Chondrocyte (in vitro differentiated cells): ENCODE measurements around the gene NPAS3. TPM values are rescaled to one million over a fixed set of nuclear protein-coding genes. Genes with fewer than 3 reads are reported as not detected.
A peak's percentile ranks its signal among the peaks of the same experiment; 100 is the strongest.

Experiments
- DNase-seq: peaks from one replicate; pipeline ENCODE4 v3.0.0; 2021; ENCODE audit warnings: mixed read lengths, low spot score
- H3K27ac Mint-ChIP-seq: one replicate; pipeline ENCODE4 v1.8.0; 2021; ENCODE audit warnings: mild to moderate bottlenecking, moderate library complexity, mixed read lengths; ENCODE audit not compliant: unreplicated experiment
- H3K27me3 Mint-ChIP-seq: 2 replicates; pipeline ENCODE4 v1.8.0; 2021; ENCODE audit warnings: low read depth, mixed read lengths
- H3K36me3 Mint-ChIP-seq: 2 replicates; pipeline ENCODE4 v1.8.0; 2021; ENCODE audit warnings: low read depth, mixed read lengths
- H3K4me1 Mint-ChIP-seq: 2 replicates; pipeline ENCODE4 v1.8.0; 2021; ENCODE audit warnings: low read depth, mild to moderate bottlenecking, mixed read lengths
- H3K4me3 Mint-ChIP-seq: one replicate; pipeline ENCODE4 v1.8.0; 2021; ENCODE audit warnings: mild to moderate bottlenecking, moderate library complexity, mixed read lengths; ENCODE audit not compliant: unreplicated experiment
- H3K9me3 Mint-ChIP-seq: 2 replicates; pipeline ENCODE4 v1.8.0; 2021; ENCODE audit warnings: low read depth, mixed read lengths
- CTCF ChIP-seq: fragments of 200-600 bp; sonication (generic); IDR thresholded peaks from 2 replicates; pipeline ENCODE4 v1.5.0; 2021; ENCODE audit warnings: antibody characterized with exemption, mild to moderate bottlenecking, moderate library complexity
- total RNA-seq: library from RNA; stranded (reverse); gene quantifications from 3 replicates; pipeline ENCODE4 v1.2.1, GENCODE V29; 2021

The NPAS3 gene
- total RNA-seq, 1 donor from 2014 or later = 2.6 TPM

- Mint-ChIP-seq H3K9me3 (no peaks in the 10 kb centered on the region), H3K27ac (no peak overlapping the region), H3K36me3 (no peaks in the 10 kb centered on the region), H3K4me3 (no peak overlapping the region), H3K4me1 (no peaks in the 10 kb centered on the region), H3K27me3 (peaks cover 5% of the 10 kb centered on the region)
- no peak for TF ChIP-seq CTCF
- no peak for DNase-seq
These were observed 271.6 kb downstream of the NPAS3 start for GRCh38 chr14:33210311-33210710.

- Mint-ChIP-seq H3K9me3 (no peaks in the 10 kb centered on the region), H3K27me3 (peaks cover 2% of the 10 kb centered on the region), H3K36me3 (peaks cover 3% of the 10 kb centered on the region), H3K4me1 (no peaks in the 10 kb centered on the region), H3K27ac (no peak overlapping the region), H3K4me3 (no peak overlapping the region)
- peak; percentile 51 for TF ChIP-seq CTCF
- DNase-seq = no peak
These were observed 279.3 kb downstream of the NPAS3 start for GRCh38 chr14:33218026-33218425.

GRCh38 chr14:33219957-33220356 is 281.3 kb downstream of the NPAS3 start:
- no peak for TF ChIP-seq CTCF
- Mint-ChIP-seq H3K4me1 (no peaks in the 10 kb centered on the region), H3K27me3 (no peaks in the 10 kb centered on the region), H3K27ac (no peak overlapping the region), H3K36me3 (peaks cover 3% of the 10 kb centered on the region), H3K9me3 (no peaks in the 10 kb centered on the region), H3K4me3 (no peak overlapping the region)
- DNase-seq = no peak

- H3K4me3 Mint-ChIP-seq = no peak overlapping the region
- H3K4me1 Mint-ChIP-seq = peaks cover 15% of the 10 kb centered on the region
- DNase-seq = no peak
- TF ChIP-seq CTCF = no peak
- H3K9me3 Mint-ChIP-seq = no peaks in the 10 kb centered on the region
- no peaks in the 10 kb centered on the region for H3K36me3 Mint-ChIP-seq
- no peaks in the 10 kb centered on the region for H3K27me3 Mint-ChIP-seq
- no peak overlapping the region for H3K27ac Mint-ChIP-seq
These were observed 290.7 kb downstream of the NPAS3 start for GRCh38 chr14:33229269-33229929.

GRCh38 chr14:33230021-33230420 is 291.3 kb downstream of the NPAS3 start:
- Mint-ChIP-seq H3K4me1 (peaks cover 15% of the 10 kb centered on the region), H3K9me3 (no peaks in the 10 kb centered on the region)

More at GRCh38 chr14:33230021-33230420, 291.3 kb downstream of the NPAS3 start:
- TF ChIP-seq CTCF = no peak
- no peak overlapping the region for H3K27ac Mint-ChIP-seq
- H3K27me3 Mint-ChIP-seq = no peaks in the 10 kb centered on the region
- no peak overlapping the region for H3K4me3 Mint-ChIP-seq
- no peak for DNase-seq
- no peaks in the 10 kb centered on the region for H3K36me3 Mint-ChIP-seq
